ENCODE data around the gene GPR157. TPM values are rescaled to one million over a fixed set of nuclear protein-coding genes. Genes with fewer than 3 reads are reported as not detected.

The GPR157 gene
- total and polyA plus RNA-seq, 2 donors (not counting 1 experiment from before 2014, with no cell fraction given): 2.0 to 21.2 TPM

GRCh38 chr1:9118186-9118585, 10.7 kb downstream of the GPR157 start:
- 97% methylated on average over 5 of the region's 7 CpGs for WGBS (ENCODE audit: insufficient coverage)
- ATAC-seq (ENCODE audit: low read depth) (no peak), DNase-seq (no peak)
- Histone ChIP-seq H3K4me1 (ENCODE audit: control insufficient read depth in 2 of 2, insufficient read depth in 2 of 2, low read length in 2 of 2) (peaks cover 14 to 23% of the 10 kb centered on the region in 2 donors), H3K4me2 (replicated peaks; ENCODE audit: low read depth, low read length, poor library complexity, severe bottlenecking) (no peak overlapping the region), H3K79me2 (ENCODE audit: control insufficient read depth, insufficient read depth, low read length) (no peaks in the 10 kb centered on the region), H4K20me1 (ENCODE audit: control insufficient read depth, insufficient read depth, low read length, poor library complexity, severe bottlenecking) (no peaks in the 10 kb centered on the region), H3K9ac (ENCODE audit: low read length) (no peak overlapping the region), H3K27ac (ENCODE audit: low read length in 2 of 2) (no peak overlapping the region), H2AFZ (ENCODE audit: insufficient read depth, low read depth, low read length, poor library complexity, severe bottlenecking) (no peak overlapping the region), H3K36me3 (replicated peaks in 1 of 2; ENCODE audit: control extremely low read depth in 1 of 2, control insufficient read depth in 1 of 2, extremely low read depth in 1 of 2, insufficient read depth in 2 of 2, low read length in 1 of 2) (no peaks in the 10 kb centered on the region), H3K4me3 (ENCODE audit: control extremely low read depth in 1 of 5, extremely low read depth in 1 of 5, insufficient read depth in 1 of 5, low read depth in 2 of 5, low read length in 4 of 5) (no peak overlapping the region), H3K9me3 (ENCODE audit: control extremely low read depth in 1 of 3, control insufficient read depth in 2 of 3, insufficient read depth in 1 of 3, low read length in 2 of 3) (no peaks in the 10 kb centered on the region), H3K27me3 (replicated peaks in 1 of 4; ENCODE audit: control extremely low read depth in 1 of 4, control insufficient read depth in 3 of 4, insufficient read depth in 4 of 4, low read length in 3 of 4) (no peaks in the 10 kb centered on the region)
- ChIA-PET CTCF (interaction anchor here (0.6 to 1.4 kb wide), 3 partner anchors 9 to 171 kb away, joined by 3 read pairs; partner anchors contain the start of gene GPR157), POLR2A (no interaction called here)
- no peak overlapping the region for H3K4me3 Mint-ChIP-seq
- peaks cover 30% of the 10 kb centered on the region for H3K4me1 Mint-ChIP-seq
- no peaks in the 10 kb centered on the region for H3K27me3 Mint-ChIP-seq
- H3K9me3 Mint-ChIP-seq (ENCODE audit: insufficient read depth): no peaks in the 10 kb centered on the region
- intact Hi-C loops (cut with micrococcal nuclease): no loop called here
- TF ChIP-seq, protein P1, sequence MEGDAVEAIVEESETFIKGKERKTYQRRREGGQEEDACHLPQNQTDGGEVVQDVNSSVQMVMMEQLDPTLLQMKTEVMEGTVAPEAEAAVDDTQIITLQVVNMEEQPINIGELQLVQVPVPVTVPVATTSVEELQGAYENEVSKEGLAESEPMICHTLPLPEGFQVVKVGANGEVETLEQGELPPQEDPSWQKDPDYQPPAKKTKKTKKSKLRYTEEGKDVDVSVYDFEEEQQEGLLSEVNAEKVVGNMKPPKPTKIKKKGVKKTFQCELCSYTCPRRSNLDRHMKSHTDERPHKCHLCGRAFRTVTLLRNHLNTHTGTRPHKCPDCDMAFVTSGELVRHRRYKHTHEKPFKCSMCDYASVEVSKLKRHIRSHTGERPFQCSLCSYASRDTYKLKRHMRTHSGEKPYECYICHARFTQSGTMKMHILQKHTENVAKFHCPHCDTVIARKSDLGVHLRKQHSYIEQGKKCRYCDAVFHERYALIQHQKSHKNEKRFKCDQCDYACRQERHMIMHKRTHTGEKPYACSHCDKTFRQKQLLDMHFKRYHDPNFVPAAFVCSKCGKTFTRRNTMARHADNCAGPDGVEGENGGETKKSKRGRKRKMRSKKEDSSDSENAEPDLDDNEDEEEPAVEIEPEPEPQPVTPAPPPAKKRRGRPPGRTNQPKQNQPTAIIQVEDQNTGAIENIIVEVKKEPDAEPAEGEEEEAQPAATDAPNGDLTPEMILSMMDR (IDR thresholded peaks at IDR 0.05): no peak
- TF ChIP-seq EZH2 (IDR thresholded peaks at IDR 0.05; ENCODE audit: borderline replicate concordance, insufficient read depth, low read depth, low read length, poor library complexity, severe bottlenecking): no peak
- no peak overlapping the region for H3K27ac Mint-ChIP-seq

GRCh38 chr1:9115351-9116205, 13.3 kb downstream of the GPR157 start:
- TF ChIP-seq, protein P1 (IDR thresholded peaks at IDR 0.05): no peak
- no peak for TF ChIP-seq EZH2 (IDR thresholded peaks at IDR 0.05; ENCODE audit: borderline replicate concordance, insufficient read depth, low read depth, low read length, poor library complexity, severe bottlenecking)
- H3K4me1 ChIP-seq (ENCODE audit: control insufficient read depth in 2 of 2, insufficient read depth in 2 of 2, low read length in 2 of 2): peaks cover 6 to 15% of the 10 kb centered on the region in 2 donors
- H3K9ac ChIP-seq (ENCODE audit: low read length): no peak overlapping the region
- no peak overlapping the region for H2AFZ ChIP-seq (ENCODE audit: insufficient read depth, low read depth, low read length, poor library complexity, severe bottlenecking)
- POLR2A ChIA-PET: no interaction called here
- H3K9me3 Mint-ChIP-seq (ENCODE audit: insufficient read depth): no peaks in the 10 kb centered on the region
- no peak overlapping the region for H3K4me2 ChIP-seq (replicated peaks; ENCODE audit: low read depth, low read length, poor library complexity, severe bottlenecking)
- peaks cover 14% of the 10 kb centered on the region for H3K4me1 Mint-ChIP-seq
- no peaks in the 10 kb centered on the region for H3K9me3 ChIP-seq (ENCODE audit: control extremely low read depth in 1 of 3, control insufficient read depth in 2 of 3, insufficient read depth in 1 of 3, low read length in 2 of 3)
- no peaks in the 10 kb centered on the region for H3K27me3 Mint-ChIP-seq
- no peaks in the 10 kb centered on the region for H3K27me3 ChIP-seq (replicated peaks in 1 of 4; ENCODE audit: control extremely low read depth in 1 of 4, control insufficient read depth in 3 of 4, insufficient read depth in 4 of 4, low read length in 3 of 4)
- H3K27ac ChIP-seq (ENCODE audit: low read length in 2 of 2): no peak overlapping the region
- intact Hi-C loops (cut with micrococcal nuclease): no loop called here
- H4K20me1 ChIP-seq (ENCODE audit: control insufficient read depth, insufficient read depth, low read length, poor library complexity, severe bottlenecking): no peaks in the 10 kb centered on the region
- H3K27ac Mint-ChIP-seq: peak overlapping the region; percentile 4
- no peaks in the 10 kb centered on the region for H3K79me2 ChIP-seq (ENCODE audit: control insufficient read depth, insufficient read depth, low read length)
- CTCF ChIA-PET: interaction anchor here (0.6 to 2.9 kb wide), 5 partner anchors 14 to 266 kb away, joined by 3 to 13 read pairs (median 5); no protein-coding TSS in a partner anchor
- 62% methylated on average over 5 of the region's 5 CpGs for WGBS (ENCODE audit: insufficient coverage)
- no peak overlapping the region for H3K4me3 ChIP-seq (ENCODE audit: control extremely low read depth in 1 of 5, extremely low read depth in 1 of 5, insufficient read depth in 1 of 5, low read depth in 2 of 5, low read length in 4 of 5)
- no peak overlapping the region for H3K4me3 Mint-ChIP-seq
- ATAC-seq (ENCODE audit: low read depth) (no peak), DNase-seq (no peak)
- no peaks in the 10 kb centered on the region for H3K36me3 ChIP-seq (replicated peaks in 1 of 2; ENCODE audit: control extremely low read depth in 1 of 2, control insufficient read depth in 1 of 2, extremely low read depth in 1 of 2, insufficient read depth in 2 of 2, low read length in 1 of 2)

Measured in B cell (primary cell).